Measurements from ENCODE around the gene ITPR1.

ITPR1 gene

DNA sequence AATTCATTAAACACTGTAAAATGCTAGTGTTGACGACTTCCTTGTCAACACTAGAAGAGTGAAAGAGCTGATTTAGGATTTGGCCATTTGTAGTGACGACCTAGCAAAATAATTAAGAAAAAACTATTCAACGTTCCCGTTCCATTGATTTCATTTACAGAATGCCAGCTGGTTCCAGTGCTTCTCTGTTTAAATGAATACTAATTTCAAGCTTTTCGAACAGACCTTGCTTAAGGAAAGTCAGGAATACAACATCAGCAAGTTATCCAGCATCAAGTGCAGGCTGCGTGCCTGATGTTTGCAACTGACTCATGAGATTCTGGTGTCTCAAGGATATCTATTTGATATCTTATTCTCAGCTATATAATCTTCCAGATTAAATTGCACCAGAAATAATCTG, 387.7 kb downstream of the ITPR1 start:
- no peaks in the 10 kb centered on the region for H3K4me1 ChIP-seq (ENCODE audit: insufficient read depth, low read length, poor library complexity, severe bottlenecking)
- TF ChIP-seq CTCF (conservative IDR thresholded peaks at IDR 0.05; ENCODE audit: low read length) (no peak), EZH2phosphoT487 (IDR thresholded peaks at IDR 0.05; ENCODE audit: borderline replicate concordance) (no peak)

DNA sequence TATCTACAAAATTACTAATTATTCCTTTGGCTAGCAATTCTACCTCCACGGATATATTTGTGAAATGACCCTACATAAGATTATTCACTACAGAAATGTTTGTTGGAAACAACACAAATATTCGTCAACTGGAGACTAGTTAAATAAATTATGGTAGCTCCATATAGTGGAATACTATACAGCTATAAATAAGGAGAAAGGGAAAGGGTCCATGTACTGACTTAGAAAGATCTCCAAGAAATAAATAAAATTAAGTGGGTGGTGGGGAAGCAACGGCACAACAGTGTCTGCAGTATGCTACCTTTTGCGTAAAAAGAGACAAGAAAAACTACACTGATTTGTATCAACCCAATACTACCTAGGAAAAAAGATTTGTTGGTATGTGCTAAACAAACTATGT, 389.4 kb downstream of the ITPR1 start:
- Histone ChIP-seq H3K4me2 (ENCODE audit: low read depth, low read length, poor library complexity, severe bottlenecking) (no peak overlapping the region), H3K9ac (ENCODE audit: low read depth, low read length, poor library complexity, severe bottlenecking) (no peak overlapping the region), H3F3A (ENCODE audit: low read depth) (no peaks in the 10 kb centered on the region), H3K79me2 (ENCODE audit: insufficient read depth, low read length) (no peaks in the 10 kb centered on the region), H3K4me3 (ENCODE audit: low read length, poor library complexity, severe bottlenecking) (no peak overlapping the region), H3K9me3 (ENCODE audit: insufficient read depth, low read depth, low read length) (no peaks in the 10 kb centered on the region), H2AFZ (ENCODE audit: low read length) (no peak overlapping the region), H3K4me1 (ENCODE audit: insufficient read depth, low read length, poor library complexity, severe bottlenecking) (no peaks in the 10 kb centered on the region), H3K27me3 (ENCODE audit: insufficient read depth, low read length, poor library complexity, severe bottlenecking) (no peaks in the 10 kb centered on the region), H3K36me3 (ENCODE audit: insufficient read depth, low read length) (no peaks in the 10 kb centered on the region), H3K9me2 (replicated peaks; ENCODE audit: low read depth, low read length) (no peaks in the 10 kb centered on the region), H4K20me1 (ENCODE audit: insufficient read depth, low read length, poor library complexity, severe bottlenecking) (no peaks in the 10 kb centered on the region)
- TF ChIP-seq EZH2phosphoT487 (IDR thresholded peaks at IDR 0.05; ENCODE audit: borderline replicate concordance) (no peak), CTCF (conservative IDR thresholded peaks at IDR 0.05; ENCODE audit: low read length) (no peak)

More for the DNA sequence above, 387.7 kb downstream of the ITPR1 start:
- Histone ChIP-seq H3K36me3 (ENCODE audit: insufficient read depth, low read length) (no peaks in the 10 kb centered on the region), H2AFZ (ENCODE audit: low read length) (no peak overlapping the region), H4K20me1 (ENCODE audit: insufficient read depth, low read length, poor library complexity, severe bottlenecking) (no peaks in the 10 kb centered on the region), H3K9me3 (ENCODE audit: insufficient read depth, low read depth, low read length) (no peaks in the 10 kb centered on the region), H3K9ac (ENCODE audit: low read depth, low read length, poor library complexity, severe bottlenecking) (no peak overlapping the region), H3K9me2 (replicated peaks; ENCODE audit: low read depth, low read length) (no peaks in the 10 kb centered on the region), H3F3A (ENCODE audit: low read depth) (no peaks in the 10 kb centered on the region), H3K79me2 (ENCODE audit: insufficient read depth, low read length) (no peaks in the 10 kb centered on the region), H3K27me3 (ENCODE audit: insufficient read depth, low read length, poor library complexity, severe bottlenecking) (no peaks in the 10 kb centered on the region), H3K4me2 (ENCODE audit: low read depth, low read length, poor library complexity, severe bottlenecking) (no peak overlapping the region), H3K4me3 (ENCODE audit: low read length, poor library complexity, severe bottlenecking) (no peak overlapping the region)

- Histone ChIP-seq H3K9me2 (replicated peaks; ENCODE audit: low read depth, low read length) (no peaks in the 10 kb centered on the region), H3K4me1 (ENCODE audit: insufficient read depth, low read length, poor library complexity, severe bottlenecking) (no peaks in the 10 kb centered on the region), H4K20me1 (ENCODE audit: insufficient read depth, low read length, poor library complexity, severe bottlenecking) (no peaks in the 10 kb centered on the region), H3K4me3 (ENCODE audit: low read length, poor library complexity, severe bottlenecking) (no peak overlapping the region), H3K27me3 (ENCODE audit: insufficient read depth, low read length, poor library complexity, severe bottlenecking) (no peaks in the 10 kb centered on the region), H3F3A (ENCODE audit: low read depth) (no peaks in the 10 kb centered on the region), H3K9ac (ENCODE audit: low read depth, low read length, poor library complexity, severe bottlenecking) (no peak overlapping the region), H3K4me2 (ENCODE audit: low read depth, low read length, poor library complexity, severe bottlenecking) (no peak overlapping the region), H3K9me3 (ENCODE audit: insufficient read depth, low read depth, low read length) (no peaks in the 10 kb centered on the region), H3K36me3 (ENCODE audit: insufficient read depth, low read length) (no peaks in the 10 kb centered on the region), H2AFZ (ENCODE audit: low read length) (no peak overlapping the region), H3K79me2 (ENCODE audit: insufficient read depth, low read length) (no peaks in the 10 kb centered on the region)
- TF ChIP-seq EZH2phosphoT487 (IDR thresholded peaks at IDR 0.05; ENCODE audit: borderline replicate concordance): no peak
- TF ChIP-seq CTCF (conservative IDR thresholded peaks at IDR 0.05; ENCODE audit: low read length): no peak
Observed at GRCh38 chr3:4883011-4883410, 389.9 kb downstream of the ITPR1 start.

All from Loucy (cell line).